ENCODE data around the gene EDN1. TPM values are rescaled to one million over a fixed set of nuclear protein-coding genes. Genes with fewer than 3 reads are reported as not detected.

The EDN1 gene
- total and polyA plus RNA-seq, 9 of the 15 experiments (the other 6 are each of a cell fraction or from before 2014, with no cell fraction given) = 0.03 to 0.06 TPM; not detected in 7

DNA sequence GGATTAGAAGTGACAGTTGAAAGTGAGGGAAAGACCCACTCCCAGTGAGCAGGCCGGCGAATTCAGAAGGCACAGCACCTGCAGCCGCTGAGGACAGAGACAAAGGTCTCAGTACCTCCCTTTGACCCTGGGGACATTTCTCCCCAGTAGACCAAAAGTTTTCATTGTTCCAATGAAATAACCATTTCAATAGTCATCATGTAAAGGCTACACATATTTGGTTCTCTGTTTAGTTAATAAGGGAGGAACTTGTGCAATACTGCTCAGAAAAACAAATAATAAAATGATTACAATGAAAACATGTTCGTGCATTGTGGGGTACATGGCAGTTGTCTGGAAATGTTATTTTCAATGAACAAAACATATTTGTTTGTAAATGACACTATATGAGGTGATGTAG is 52.5 kb downstream of the EDN1 start (continued):
- no peak for TF ChIP-seq CHD7 (IDR thresholded peaks at IDR 0.05; ENCODE audit: low read depth, low read length)
- no peak for TF ChIP-seq UBTF (IDR thresholded peaks at IDR 0.05; ENCODE audit: borderline replicate concordance in 1 of 2, low read depth in 2 of 2, low read length in 2 of 2)
- TF ChIP-seq CHD1 (IDR thresholded peaks at IDR 0.05; ENCODE audit: low read length) = no peak
- no peak for TF ChIP-seq HSF4 (CRISPR knock-in tag; IDR thresholded peaks at IDR 0.05; ENCODE audit: borderline replicate concordance)
- no peak for TF ChIP-seq CREB5 (CRISPR knock-in tag; IDR thresholded peaks at IDR 0.05)
- no peak for TF ChIP-seq ETV1 (tag; conservative IDR thresholded peaks at IDR 0.05; ENCODE audit: low read depth)
- TF ChIP-seq CBFA2T3 (IDR thresholded peaks at IDR 0.05) = no peak
- TF ChIP-seq ZNF449 (CRISPR knock-in tag; IDR thresholded peaks at IDR 0.05) = no peak
- TF ChIP-seq, protein P1, sequence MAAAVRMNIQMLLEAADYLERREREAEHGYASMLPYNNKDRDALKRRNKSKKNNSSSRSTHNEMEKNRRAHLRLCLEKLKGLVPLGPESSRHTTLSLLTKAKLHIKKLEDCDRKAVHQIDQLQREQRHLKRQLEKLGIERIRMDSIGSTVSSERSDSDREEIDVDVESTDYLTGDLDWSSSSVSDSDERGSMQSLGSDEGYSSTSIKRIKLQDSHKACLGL (CRISPR knock-in tag; IDR thresholded peaks at IDR 0.05; ENCODE audit: borderline replicate concordance, poor library complexity, severe bottlenecking) = no peak
